Measurements from ENCODE around the gene STK36.
A peak's percentile ranks its signal among the peaks of the same experiment; 100 is the strongest.

STK36 gene, protein sequence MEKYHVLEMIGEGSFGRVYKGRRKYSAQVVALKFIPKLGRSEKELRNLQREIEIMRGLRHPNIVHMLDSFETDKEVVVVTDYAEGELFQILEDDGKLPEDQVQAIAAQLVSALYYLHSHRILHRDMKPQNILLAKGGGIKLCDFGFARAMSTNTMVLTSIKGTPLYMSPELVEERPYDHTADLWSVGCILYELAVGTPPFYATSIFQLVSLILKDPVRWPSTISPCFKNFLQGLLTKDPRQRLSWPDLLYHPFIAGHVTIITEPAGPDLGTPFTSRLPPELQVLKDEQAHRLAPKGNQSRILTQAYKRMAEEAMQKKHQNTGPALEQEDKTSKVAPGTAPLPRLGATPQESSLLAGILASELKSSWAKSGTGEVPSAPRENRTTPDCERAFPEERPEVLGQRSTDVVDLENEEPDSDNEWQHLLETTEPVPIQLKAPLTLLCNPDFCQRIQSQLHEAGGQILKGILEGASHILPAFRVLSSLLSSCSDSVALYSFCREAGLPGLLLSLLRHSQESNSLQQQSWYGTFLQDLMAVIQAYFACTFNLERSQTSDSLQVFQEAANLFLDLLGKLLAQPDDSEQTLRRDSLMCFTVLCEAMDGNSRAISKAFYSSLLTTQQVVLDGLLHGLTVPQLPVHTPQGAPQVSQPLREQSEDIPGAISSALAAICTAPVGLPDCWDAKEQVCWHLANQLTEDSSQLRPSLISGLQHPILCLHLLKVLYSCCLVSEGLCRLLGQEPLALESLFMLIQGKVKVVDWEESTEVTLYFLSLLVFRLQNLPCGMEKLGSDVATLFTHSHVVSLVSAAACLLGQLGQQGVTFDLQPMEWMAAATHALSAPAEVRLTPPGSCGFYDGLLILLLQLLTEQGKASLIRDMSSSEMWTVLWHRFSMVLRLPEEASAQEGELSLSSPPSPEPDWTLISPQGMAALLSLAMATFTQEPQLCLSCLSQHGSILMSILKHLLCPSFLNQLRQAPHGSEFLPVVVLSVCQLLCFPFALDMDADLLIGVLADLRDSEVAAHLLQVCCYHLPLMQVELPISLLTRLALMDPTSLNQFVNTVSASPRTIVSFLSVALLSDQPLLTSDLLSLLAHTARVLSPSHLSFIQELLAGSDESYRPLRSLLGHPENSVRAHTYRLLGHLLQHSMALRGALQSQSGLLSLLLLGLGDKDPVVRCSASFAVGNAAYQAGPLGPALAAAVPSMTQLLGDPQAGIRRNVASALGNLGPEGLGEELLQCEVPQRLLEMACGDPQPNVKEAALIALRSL (N-terminal part only)
- long read RNA-seq, full-length matches to known transcripts: 1 of 9 reads
- long read RNA-seq, partial matches to known transcripts: 2 of 9 reads
- long read RNA-seq, other reads (novel, unspliced or antisense): 6 of 9 reads

DNA sequence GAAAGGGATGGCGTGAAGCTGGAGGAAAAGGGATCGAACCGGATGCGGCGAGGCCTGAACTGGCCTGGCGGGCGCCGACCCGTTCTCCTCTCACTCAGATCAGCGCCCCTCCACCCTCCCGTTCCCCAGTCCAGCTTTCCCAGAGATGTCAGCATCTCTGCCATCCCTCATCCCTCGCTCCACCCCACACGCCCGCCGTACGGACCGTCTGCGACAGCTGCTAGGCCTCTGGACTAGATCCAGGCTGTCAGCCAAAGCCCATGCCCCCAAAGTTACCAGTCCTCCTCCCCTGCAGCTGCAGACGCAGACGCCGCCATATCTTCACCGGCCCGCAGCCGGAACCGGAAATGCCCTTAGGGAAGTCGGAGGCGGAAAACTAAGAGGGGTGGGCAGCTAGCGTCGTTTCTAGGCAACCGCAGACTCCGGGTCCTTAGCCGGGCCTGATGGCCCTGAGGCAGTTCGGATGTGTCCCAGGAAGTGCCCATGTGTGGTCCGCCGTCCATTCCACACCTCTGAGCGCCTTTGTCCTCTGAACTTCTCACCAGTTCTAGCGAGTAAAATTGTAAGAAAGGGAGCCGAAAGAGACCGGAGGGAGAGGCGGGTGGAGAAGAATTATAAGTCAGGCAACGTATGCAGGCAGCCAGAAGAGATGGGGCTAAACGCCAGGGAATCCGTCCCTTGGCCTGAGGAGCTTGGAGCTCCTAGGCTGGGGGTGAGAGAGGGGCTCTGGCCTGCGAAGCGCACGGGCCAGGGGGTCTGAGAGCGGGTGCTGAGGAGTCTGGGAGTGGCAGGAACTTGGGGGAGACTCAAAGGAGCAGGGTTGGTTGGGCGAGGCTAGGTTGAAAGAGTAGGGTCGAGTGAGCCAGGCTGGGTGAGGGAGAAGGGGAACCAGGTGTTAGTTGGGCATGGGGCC is at the start of gene STK36, which contains the start of gene RNF25:
TSS of gene STK36 (plus strand) at position 433 of the 913 bp plus-strand sequence. CDS start 744 bp downstream, outside the sequence.
TSS of gene RNF25 (minus strand) at position 349 of the 913 bp plus-strand sequence. CDS start at position 317, 32 bp downstream.
- TF ChIP-seq, protein P1, sequence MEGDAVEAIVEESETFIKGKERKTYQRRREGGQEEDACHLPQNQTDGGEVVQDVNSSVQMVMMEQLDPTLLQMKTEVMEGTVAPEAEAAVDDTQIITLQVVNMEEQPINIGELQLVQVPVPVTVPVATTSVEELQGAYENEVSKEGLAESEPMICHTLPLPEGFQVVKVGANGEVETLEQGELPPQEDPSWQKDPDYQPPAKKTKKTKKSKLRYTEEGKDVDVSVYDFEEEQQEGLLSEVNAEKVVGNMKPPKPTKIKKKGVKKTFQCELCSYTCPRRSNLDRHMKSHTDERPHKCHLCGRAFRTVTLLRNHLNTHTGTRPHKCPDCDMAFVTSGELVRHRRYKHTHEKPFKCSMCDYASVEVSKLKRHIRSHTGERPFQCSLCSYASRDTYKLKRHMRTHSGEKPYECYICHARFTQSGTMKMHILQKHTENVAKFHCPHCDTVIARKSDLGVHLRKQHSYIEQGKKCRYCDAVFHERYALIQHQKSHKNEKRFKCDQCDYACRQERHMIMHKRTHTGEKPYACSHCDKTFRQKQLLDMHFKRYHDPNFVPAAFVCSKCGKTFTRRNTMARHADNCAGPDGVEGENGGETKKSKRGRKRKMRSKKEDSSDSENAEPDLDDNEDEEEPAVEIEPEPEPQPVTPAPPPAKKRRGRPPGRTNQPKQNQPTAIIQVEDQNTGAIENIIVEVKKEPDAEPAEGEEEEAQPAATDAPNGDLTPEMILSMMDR (IDR thresholded peaks at IDR 0.05; ENCODE audit: insufficient read depth, low read length): no peak
- TF ChIP-seq POLR2AphosphoS5 (IDR thresholded peaks at IDR 0.05; ENCODE audit: low read depth) (peak; percentile 70; the same call in 1 of the 2 replicates), GABPA (IDR thresholded peaks at IDR 0.05; ENCODE audit: low read depth) (peak; percentile 97), SPI1 (IDR thresholded peaks at IDR 0.05; ENCODE audit: borderline replicate concordance, low read depth) (peak; percentile 47; the same call in 1 of the 2 replicates)
- TF ChIP-seq, protein P2, sequence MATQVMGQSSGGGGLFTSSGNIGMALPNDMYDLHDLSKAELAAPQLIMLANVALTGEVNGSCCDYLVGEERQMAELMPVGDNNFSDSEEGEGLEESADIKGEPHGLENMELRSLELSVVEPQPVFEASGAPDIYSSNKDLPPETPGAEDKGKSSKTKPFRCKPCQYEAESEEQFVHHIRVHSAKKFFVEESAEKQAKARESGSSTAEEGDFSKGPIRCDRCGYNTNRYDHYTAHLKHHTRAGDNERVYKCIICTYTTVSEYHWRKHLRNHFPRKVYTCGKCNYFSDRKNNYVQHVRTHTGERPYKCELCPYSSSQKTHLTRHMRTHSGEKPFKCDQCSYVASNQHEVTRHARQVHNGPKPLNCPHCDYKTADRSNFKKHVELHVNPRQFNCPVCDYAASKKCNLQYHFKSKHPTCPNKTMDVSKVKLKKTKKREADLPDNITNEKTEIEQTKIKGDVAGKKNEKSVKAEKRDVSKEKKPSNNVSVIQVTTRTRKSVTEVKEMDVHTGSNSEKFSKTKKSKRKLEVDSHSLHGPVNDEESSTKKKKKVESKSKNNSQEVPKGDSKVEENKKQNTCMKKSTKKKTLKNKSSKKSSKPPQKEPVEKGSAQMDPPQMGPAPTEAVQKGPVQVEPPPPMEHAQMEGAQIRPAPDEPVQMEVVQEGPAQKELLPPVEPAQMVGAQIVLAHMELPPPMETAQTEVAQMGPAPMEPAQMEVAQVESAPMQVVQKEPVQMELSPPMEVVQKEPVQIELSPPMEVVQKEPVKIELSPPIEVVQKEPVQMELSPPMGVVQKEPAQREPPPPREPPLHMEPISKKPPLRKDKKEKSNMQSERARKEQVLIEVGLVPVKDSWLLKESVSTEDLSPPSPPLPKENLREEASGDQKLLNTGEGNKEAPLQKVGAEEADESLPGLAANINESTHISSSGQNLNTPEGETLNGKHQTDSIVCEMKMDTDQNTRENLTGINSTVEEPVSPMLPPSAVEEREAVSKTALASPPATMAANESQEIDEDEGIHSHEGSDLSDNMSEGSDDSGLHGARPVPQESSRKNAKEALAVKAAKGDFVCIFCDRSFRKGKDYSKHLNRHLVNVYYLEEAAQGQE (IDR thresholded peaks at IDR 0.05; ENCODE audit: insufficient replicate concordance, low read depth): no peak
- Histone ChIP-seq H3K4me3 (replicated peaks; ENCODE audit: insufficient read depth, low read length) (peak within 1 kb of the TSS; percentile 100), H3K27ac (replicated peaks) (peak within 1 kb of the TSS; percentile 71), H3K27me3 (ENCODE audit: insufficient read depth, poor library complexity, severe bottlenecking) (no peaks in the 10 kb centered on the region)
- DNase-seq (ENCODE audit: low read depth in 1 of 2, low spot score in 1 of 2): peak; percentile 63 to 82

DNA sequence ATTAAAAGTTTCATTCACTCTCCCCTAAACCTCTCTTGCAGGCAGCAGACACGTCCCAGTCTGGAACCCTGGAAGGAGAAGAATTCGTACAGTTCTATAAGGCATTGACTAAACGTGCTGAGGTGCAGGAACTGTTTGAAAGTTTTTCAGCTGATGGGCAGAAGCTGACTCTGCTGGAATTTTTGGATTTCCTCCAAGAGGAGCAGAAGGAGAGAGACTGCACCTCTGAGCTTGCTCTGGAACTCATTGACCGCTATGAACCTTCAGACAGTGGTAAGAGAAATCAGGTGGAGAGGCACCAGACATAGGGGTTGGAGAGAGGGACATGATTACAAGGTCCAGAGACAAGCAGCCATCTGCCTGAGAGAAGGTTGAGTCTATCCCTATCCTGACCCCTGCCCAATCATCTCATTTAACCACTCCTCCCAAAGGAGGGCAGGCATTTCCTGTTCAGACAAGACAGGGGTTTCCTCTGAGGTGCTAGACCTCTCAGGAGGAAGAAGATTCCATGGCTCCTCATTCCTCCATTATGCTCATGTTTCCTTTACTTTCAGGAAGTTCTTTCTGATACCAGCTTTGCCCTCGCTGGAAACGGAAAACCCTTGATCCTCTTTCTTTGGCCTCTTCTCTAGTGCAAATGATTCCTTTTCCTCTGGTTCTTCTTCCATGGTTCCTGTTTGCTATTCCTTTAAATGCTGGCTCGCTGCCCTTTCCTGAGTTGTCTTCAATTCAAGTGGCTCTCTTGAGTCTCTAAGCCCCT is 49.1 kb upstream of the STK36 start:
- Histone ChIP-seq H3K27ac (replicated peaks) (no peak overlapping the region), H3K27me3 (ENCODE audit: insufficient read depth, poor library complexity, severe bottlenecking) (no peaks in the 10 kb centered on the region), H3K4me3 (replicated peaks; ENCODE audit: insufficient read depth, low read length) (no peak overlapping the region)
- no peak for DNase-seq (ENCODE audit: low read depth in 1 of 2, low spot score in 1 of 2)
- TF ChIP-seq, protein P2 (IDR thresholded peaks at IDR 0.05; ENCODE audit: insufficient replicate concordance, low read depth): no peak
- TF ChIP-seq GABPA (IDR thresholded peaks at IDR 0.05; ENCODE audit: low read depth) (no peak), SPI1 (IDR thresholded peaks at IDR 0.05; ENCODE audit: borderline replicate concordance, low read depth) (no peak), POLR2AphosphoS5 (IDR thresholded peaks at IDR 0.05; ENCODE audit: low read depth) (no peak)
- TF ChIP-seq, protein P1 (IDR thresholded peaks at IDR 0.05; ENCODE audit: insufficient read depth, low read length): no peak
